ENCODE measurements around the gene MYO1G. TPM values are rescaled to one million over a fixed set of nuclear protein-coding genes. Genes with fewer than 3 reads are reported as not detected.

Gene MYO1G
- total RNA-seq, 1 experiment from 2014 or later = 0.11 TPM

GRCh38 chr7:44983742-44984477 lies 5.1 kb upstream of the MYO1G start:
- Histone ChIP-seq H3F3A (ENCODE audit: low read length, unreplicated experiment) (peaks cover 13% of the 10 kb centered on the region), H3K9ac (ENCODE audit: low read length) (no peak overlapping the region), H3K4me1 (ENCODE audit: insufficient read depth, low read length) (peaks cover 19% of the 10 kb centered on the region), H3K9me3 (ENCODE audit: low read length) (no peaks in the 10 kb centered on the region), H3K36me3 (ENCODE audit: low read depth, low read length) (peaks cover 37% of the 10 kb centered on the region), H4K20me1 (ENCODE audit: low read length) (peaks cover 35% of the 10 kb centered on the region), H3K27ac (ENCODE audit: low read length) (no peak overlapping the region), H3K27me3 (ENCODE audit: low read length) (no peaks in the 10 kb centered on the region), H3K4me3 (ENCODE audit: low read length) (peak overlapping the region; percentile 92), H3K4me2 (ENCODE audit: low read length) (peak overlapping the region; percentile 99), H3K9me2 (replicated peaks; ENCODE audit: low read length) (no peaks in the 10 kb centered on the region), H3K79me2 (ENCODE audit: low read length) (peaks cover 39% of the 10 kb centered on the region), H2AFZ (ENCODE audit: low read length) (no peak overlapping the region)
- ATAC-seq (no peak), DNase-seq (no peak)
- ChIA-PET POLR2A (ENCODE audit: unreplicated experiment) (no interaction called here), CTCF (no interaction called here)
- TF ChIP-seq EZH2 (IDR thresholded peaks at IDR 0.05; ENCODE audit: low read length, unreplicated experiment) = no peak
- no peak for TF ChIP-seq EZH2phosphoT487 (IDR thresholded peaks at IDR 0.05; ENCODE audit: borderline replicate concordance, low read length)
- TF ChIP-seq, protein P1, sequence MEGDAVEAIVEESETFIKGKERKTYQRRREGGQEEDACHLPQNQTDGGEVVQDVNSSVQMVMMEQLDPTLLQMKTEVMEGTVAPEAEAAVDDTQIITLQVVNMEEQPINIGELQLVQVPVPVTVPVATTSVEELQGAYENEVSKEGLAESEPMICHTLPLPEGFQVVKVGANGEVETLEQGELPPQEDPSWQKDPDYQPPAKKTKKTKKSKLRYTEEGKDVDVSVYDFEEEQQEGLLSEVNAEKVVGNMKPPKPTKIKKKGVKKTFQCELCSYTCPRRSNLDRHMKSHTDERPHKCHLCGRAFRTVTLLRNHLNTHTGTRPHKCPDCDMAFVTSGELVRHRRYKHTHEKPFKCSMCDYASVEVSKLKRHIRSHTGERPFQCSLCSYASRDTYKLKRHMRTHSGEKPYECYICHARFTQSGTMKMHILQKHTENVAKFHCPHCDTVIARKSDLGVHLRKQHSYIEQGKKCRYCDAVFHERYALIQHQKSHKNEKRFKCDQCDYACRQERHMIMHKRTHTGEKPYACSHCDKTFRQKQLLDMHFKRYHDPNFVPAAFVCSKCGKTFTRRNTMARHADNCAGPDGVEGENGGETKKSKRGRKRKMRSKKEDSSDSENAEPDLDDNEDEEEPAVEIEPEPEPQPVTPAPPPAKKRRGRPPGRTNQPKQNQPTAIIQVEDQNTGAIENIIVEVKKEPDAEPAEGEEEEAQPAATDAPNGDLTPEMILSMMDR (conservative IDR thresholded peaks at IDR 0.05; ENCODE audit: low read depth, low read length) = no peak
- intact Hi-C loops (cut with micrococcal nuclease) = no loop called here
- BruUV-seq (replicated peaks) = no TSS peak

DNA sequence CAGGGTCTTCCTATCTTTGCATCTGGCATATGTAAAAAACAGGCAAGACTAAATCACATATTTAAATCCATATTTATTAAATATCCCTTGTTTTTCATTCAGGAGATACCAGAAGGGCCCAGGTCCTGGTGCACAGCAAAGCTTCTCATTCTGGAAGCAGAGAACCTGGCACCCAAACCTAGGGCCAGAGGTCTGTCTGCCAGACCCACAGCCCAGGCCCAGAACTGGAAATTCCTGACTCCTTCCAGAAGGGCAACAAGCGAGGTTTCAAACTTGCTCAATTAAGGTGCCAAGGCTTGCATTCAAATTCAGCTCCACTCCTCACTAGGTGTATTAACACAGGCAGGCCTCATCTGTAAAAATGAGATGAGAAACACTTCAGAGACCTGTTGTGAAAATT lies 4.2 kb upstream of the MYO1G start:
- Histone ChIP-seq H2AFZ (ENCODE audit: low read length) (no peak overlapping the region), H3K4me2 (ENCODE audit: low read length) (no peak overlapping the region), H3K9me2 (replicated peaks; ENCODE audit: low read length) (no peaks in the 10 kb centered on the region), H3K4me1 (ENCODE audit: insufficient read depth, low read length) (peaks cover 19% of the 10 kb centered on the region), H3K27ac (ENCODE audit: low read length) (no peak overlapping the region), H3F3A (ENCODE audit: low read length, unreplicated experiment) (peaks cover 13% of the 10 kb centered on the region), H4K20me1 (ENCODE audit: low read length) (peaks cover 35% of the 10 kb centered on the region), H3K79me2 (ENCODE audit: low read length) (peaks cover 39% of the 10 kb centered on the region), H3K36me3 (ENCODE audit: low read depth, low read length) (peaks cover 37% of the 10 kb centered on the region), H3K9me3 (ENCODE audit: low read length) (no peaks in the 10 kb centered on the region), H3K9ac (ENCODE audit: low read length) (no peak overlapping the region), H3K27me3 (ENCODE audit: low read length) (no peaks in the 10 kb centered on the region), H3K4me3 (ENCODE audit: low read length) (no peak overlapping the region)
- intact Hi-C loops (cut with micrococcal nuclease) = no loop called here
- ChIA-PET CTCF (no interaction called here), POLR2A (ENCODE audit: unreplicated experiment) (no interaction called here)
- DNase-seq = no peak
- BruUV-seq (replicated peaks) = no TSS peak
- ATAC-seq = no peak
- TF ChIP-seq EZH2phosphoT487 (IDR thresholded peaks at IDR 0.05; ENCODE audit: borderline replicate concordance, low read length) (no peak), EZH2 (IDR thresholded peaks at IDR 0.05; ENCODE audit: low read length, unreplicated experiment) (no peak)
- TF ChIP-seq, protein P1 (conservative IDR thresholded peaks at IDR 0.05; ENCODE audit: low read depth, low read length) = no peak

DNA sequence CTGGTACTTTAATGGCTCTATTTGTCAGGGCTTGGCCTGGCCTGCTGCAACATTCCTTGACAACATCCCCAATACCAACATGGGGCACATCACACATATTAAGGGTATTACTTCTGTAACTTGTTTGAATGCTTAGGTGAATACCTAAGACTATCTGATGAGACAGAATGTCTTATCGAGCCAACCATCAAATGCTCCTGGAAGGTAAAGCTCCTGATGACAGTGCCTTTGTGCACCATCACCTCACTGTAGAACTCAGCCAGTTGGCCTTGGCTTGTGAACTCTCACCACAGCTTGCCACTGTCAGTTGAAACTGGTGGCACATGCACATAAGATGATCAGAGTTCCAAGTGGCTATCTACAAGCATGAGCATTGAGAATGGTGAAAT lies 3.7 kb upstream of the MYO1G start:
- TF ChIP-seq, protein P1 (conservative IDR thresholded peaks at IDR 0.05; ENCODE audit: low read depth, low read length) = no peak
- TF ChIP-seq EZH2 (IDR thresholded peaks at IDR 0.05; ENCODE audit: low read length, unreplicated experiment) (no peak), EZH2phosphoT487 (IDR thresholded peaks at IDR 0.05; ENCODE audit: borderline replicate concordance, low read length) (no peak)
- no peak overlapping the region for H3K4me2 ChIP-seq (ENCODE audit: low read length)
- peaks cover 19% of the 10 kb centered on the region for H3K4me1 ChIP-seq (ENCODE audit: insufficient read depth, low read length)
- peaks cover 13% of the 10 kb centered on the region for H3F3A ChIP-seq (ENCODE audit: low read length, unreplicated experiment)
- H3K9ac ChIP-seq (ENCODE audit: low read length) = no peak overlapping the region
- peaks cover 35% of the 10 kb centered on the region for H4K20me1 ChIP-seq (ENCODE audit: low read length)
- BruUV-seq (replicated peaks) = no TSS peak
- H3K9me2 ChIP-seq (replicated peaks; ENCODE audit: low read length) = no peaks in the 10 kb centered on the region
- DNase-seq = no peak
- H3K27ac ChIP-seq (ENCODE audit: low read length) = no peak overlapping the region
- H3K36me3 ChIP-seq (ENCODE audit: low read depth, low read length) = peaks cover 37% of the 10 kb centered on the region
- no peak for ATAC-seq
- no peak overlapping the region for H3K4me3 ChIP-seq (ENCODE audit: low read length)
- H3K27me3 ChIP-seq (ENCODE audit: low read length) = no peaks in the 10 kb centered on the region
- ChIA-PET POLR2A (ENCODE audit: unreplicated experiment) (interaction anchor here (0.7 kb wide), 2 partner anchors 112 to 247 kb away, joined by 4 to 9 read pairs; no protein-coding TSS in a partner anchor), CTCF (no interaction called here)
- H2AFZ ChIP-seq (ENCODE audit: low read length) = no peak overlapping the region
- intact Hi-C loops (cut with micrococcal nuclease) = no loop called here
- no peaks in the 10 kb centered on the region for H3K9me3 ChIP-seq (ENCODE audit: low read length)
- H3K79me2 ChIP-seq (ENCODE audit: low read length) = peaks cover 39% of the 10 kb centered on the region
